GM19238 (cell line): ENCODE data around the gene MRPS11.
"Not testable (repeated sequence)": the region's sequence is repeated elsewhere in the genome, so short reads cannot be mapped to it uniquely, and the experiment has no call there.

Experiments used
- DNase-seq: peaks from one replicate; pipeline ENCODE4 v3.0.0; 2011; ENCODE audit warnings: low spot score; ENCODE audit not compliant: insufficient read length

Gene MRPS11

GRCh38 chr15:88467073-88467934, at the start of gene MRPS11, which contains the start of gene MRPL46:
MRPS11 (plus strand) TSS chr15:88467708; CDS start chr15:88467718, 10 bp downstream.
MRPL46 (minus strand) TSS chr15:88467388; CDS start chr15:88467377, 11 bp downstream.
- DNase-seq, result peak; percentile 80

GRCh38 chr15:88419830-88420229, 47.7 kb upstream of the MRPS11 start:
- DNase-seq, result no peak

- DNase-seq, result no peak
Measured at GRCh38 chr15:88423331-88423730, 44.2 kb upstream of the MRPS11 start.

GRCh38 chr15:88426304-88426703, 41.2 kb upstream of the MRPS11 start:
- DNase-seq, result no peak

GRCh38 chr15:88428053-88428452, 39.5 kb upstream of the MRPS11 start:
- no peak for DNase-seq

- DNase-seq, result no peak
Measured at GRCh38 chr15:88428805-88429605, 38.5 kb upstream of the MRPS11 start.

GRCh38 chr15:88430051-88430450, 37.5 kb upstream of the MRPS11 start:
- no peak for DNase-seq

- DNase-seq, result no peak
Measured at GRCh38 chr15:88431441-88431840, 36.1 kb upstream of the MRPS11 start.

GRCh38 chr15:88433046-88433685, 34.3 kb upstream of the MRPS11 start:
- no peak for DNase-seq

- not testable (repeated sequence) for DNase-seq
Measured at GRCh38 chr15:88434106-88434505, 33.4 kb upstream of the MRPS11 start.

GRCh38 chr15:88438181-88438580, 29.3 kb upstream of the MRPS11 start:
- DNase-seq, result no peak

GRCh38 chr15:88440021-88440420, 27.5 kb upstream of the MRPS11 start:
- no peak for DNase-seq

GRCh38 chr15:88441076-88441730, 26.3 kb upstream of the MRPS11 start:
- DNase-seq, result no peak

GRCh38 chr15:88447206-88447605, 20.3 kb upstream of the MRPS11 start:
- DNase-seq, result no peak

- no peak for DNase-seq
Measured at GRCh38 chr15:88447741-88448140, 19.8 kb upstream of the MRPS11 start.

- no peak for DNase-seq
Measured at GRCh38 chr15:88448991-88449461, 18.5 kb upstream of the MRPS11 start.

- DNase-seq, result no peak
Measured at GRCh38 chr15:88449581-88449980, 17.9 kb upstream of the MRPS11 start.

GRCh38 chr15:88450125-88450798, 17.2 kb upstream of the MRPS11 start:
- peak; percentile 38 for DNase-seq

GRCh38 chr15:88453651-88454050, 13.9 kb upstream of the MRPS11 start:
- DNase-seq, result no peak

GRCh38 chr15:88454236-88454635, 13.3 kb upstream of the MRPS11 start:
- no peak for DNase-seq
